Astrocyte (in vitro differentiated cells and primary cell): ENCODE measurements around the gene INSYN2A. TPM values are rescaled to one million over a fixed set of nuclear protein-coding genes. Genes with fewer than 3 reads are reported as not detected.

Source experiments
- DNase-seq: peaks from one replicate; pipeline ENCODE4 v3.0.0-alpha.2; 2010; ENCODE audit warnings: low read depth
- FAIRE-seq: peaks from 2 replicates; lab custom pipeline; 2011; peaks lifted over from hg19 to GRCh38; lab: Jason Lieb, UNC
- H2AFZ ChIP-seq: 2 replicates; pipeline ENCODE4 v1.6.0; 2012; ENCODE audit warnings: low read depth, low read length, inconsistent platforms
- H3K27ac ChIP-seq: 2 replicates; pipeline ENCODE4 v1.5.1; 2011; ENCODE audit warnings: low read depth, low read length, inconsistent platforms
- H3K27me3 ChIP-seq: 2 replicates; pipeline ENCODE4 v1.6.0; 2011; ENCODE audit warnings: low read length, inconsistent platforms; ENCODE audit not compliant: insufficient read depth
- H3K36me3 ChIP-seq: 2 replicates; pipeline ENCODE4 v1.5.1; 2011; ENCODE audit warnings: low read length, inconsistent platforms; ENCODE audit not compliant: insufficient read depth
- H3K4me1 ChIP-seq: 2 replicates; pipeline ENCODE4 v1.5.1; 2011; ENCODE audit warnings: low read length, inconsistent platforms; ENCODE audit not compliant: insufficient read depth
- H3K4me2 ChIP-seq: 2 replicates; pipeline ENCODE4 v1.6.0; 2012; ENCODE audit warnings: low read length, inconsistent platforms
- H3K4me3 ChIP-seq: 2 replicates; pipeline ENCODE4 v1.5.1; 2011; ENCODE audit warnings: low read depth, mild to moderate bottlenecking, low read length, inconsistent platforms; ENCODE audit not compliant: insufficient read depth
- H3K79me2 ChIP-seq: 2 replicates; pipeline ENCODE4 v1.6.0; 2012; ENCODE audit warnings: mild to moderate bottlenecking, low read length, inconsistent platforms; ENCODE audit not compliant: insufficient read depth
- H3K9ac ChIP-seq: 2 replicates; pipeline ENCODE4 v1.6.0; 2012; ENCODE audit warnings: mild to moderate bottlenecking, low read length, inconsistent platforms
- H3K9me3 ChIP-seq: 2 replicates; pipeline ENCODE4 v1.5.1; 2012; ENCODE audit warnings: low read depth, mild to moderate bottlenecking, low read length, inconsistent platforms; ENCODE audit not compliant: insufficient read depth
- H4K20me1 ChIP-seq: 2 replicates; pipeline ENCODE4 v1.6.0; 2012; ENCODE audit warnings: low read length, inconsistent platforms; ENCODE audit not compliant: insufficient read depth
- H3K27ac Mint-ChIP-seq: one replicate; pipeline ENCODE4 v1.8.0; 2021; ENCODE audit warnings: mild to moderate bottlenecking, mixed read lengths; ENCODE audit not compliant: unreplicated experiment
- H3K27me3 Mint-ChIP-seq: one replicate; pipeline ENCODE4 v1.8.0; 2021; ENCODE audit warnings: low read depth, mixed read lengths; ENCODE audit not compliant: unreplicated experiment
- H3K36me3 Mint-ChIP-seq: one replicate; pipeline ENCODE4 v1.8.0; 2021; ENCODE audit warnings: low read depth, mixed read lengths; ENCODE audit not compliant: unreplicated experiment
- H3K4me1 Mint-ChIP-seq: one replicate; pipeline ENCODE4 v1.8.0; 2021; ENCODE audit warnings: low read depth, mixed read lengths; ENCODE audit not compliant: unreplicated experiment
- H3K4me3 Mint-ChIP-seq: one replicate; pipeline ENCODE4 v1.8.0; 2021; ENCODE audit warnings: mild to moderate bottlenecking, moderate library complexity, mixed read lengths; ENCODE audit not compliant: unreplicated experiment
- H3K9me3 Mint-ChIP-seq: one replicate; pipeline ENCODE4 v1.8.0; 2021; ENCODE audit warnings: mild to moderate bottlenecking, mixed read lengths; ENCODE audit not compliant: unreplicated experiment
- EZH2 ChIP-seq: IDR thresholded peaks from 2 replicates; pipeline ENCODE4 v1.6.1; 2012; ENCODE audit warnings: mild to moderate bottlenecking, low read length, inconsistent platforms; ENCODE audit not compliant: insufficient read depth
- total RNA-seq: library from RNA; stranded (reverse); gene quantifications from 2 replicates; pipeline ENCODE4 v1.2.1, GENCODE V29; 2021
- TF ChIP-seq, protein P1 (sequence below): IDR thresholded peaks from 2 replicates; pipeline ENCODE4 v1.5.1; 2011; ENCODE audit warnings: low read depth, mild to moderate bottlenecking, inconsistent platforms, low read length, moderate library complexity; ENCODE audit not compliant: insufficient read depth

INSYN2A gene
- total RNA-seq, 1 donor from 2014 or later = 0.41 TPM

- Histone ChIP-seq H4K20me1 (peaks cover 55% of the 10 kb centered on the region), H3K9ac (no peak overlapping the region), H3K36me3 (no peaks in the 10 kb centered on the region), H3K27me3 (no peaks in the 10 kb centered on the region), H3K4me2 (no peak overlapping the region), H3K79me2 (no peaks in the 10 kb centered on the region), H2AFZ (no peak overlapping the region), H3K4me3 (no peak overlapping the region), H3K4me1 (no peaks in the 10 kb centered on the region), H3K27ac (no peak overlapping the region), H3K9me3 (no peaks in the 10 kb centered on the region)
- H3K27me3 Mint-ChIP-seq = no peaks in the 10 kb centered on the region
- peaks cover 23% of the 10 kb centered on the region for H3K36me3 Mint-ChIP-seq
- no peaks in the 10 kb centered on the region for H3K9me3 Mint-ChIP-seq
- TF ChIP-seq, protein P1, sequence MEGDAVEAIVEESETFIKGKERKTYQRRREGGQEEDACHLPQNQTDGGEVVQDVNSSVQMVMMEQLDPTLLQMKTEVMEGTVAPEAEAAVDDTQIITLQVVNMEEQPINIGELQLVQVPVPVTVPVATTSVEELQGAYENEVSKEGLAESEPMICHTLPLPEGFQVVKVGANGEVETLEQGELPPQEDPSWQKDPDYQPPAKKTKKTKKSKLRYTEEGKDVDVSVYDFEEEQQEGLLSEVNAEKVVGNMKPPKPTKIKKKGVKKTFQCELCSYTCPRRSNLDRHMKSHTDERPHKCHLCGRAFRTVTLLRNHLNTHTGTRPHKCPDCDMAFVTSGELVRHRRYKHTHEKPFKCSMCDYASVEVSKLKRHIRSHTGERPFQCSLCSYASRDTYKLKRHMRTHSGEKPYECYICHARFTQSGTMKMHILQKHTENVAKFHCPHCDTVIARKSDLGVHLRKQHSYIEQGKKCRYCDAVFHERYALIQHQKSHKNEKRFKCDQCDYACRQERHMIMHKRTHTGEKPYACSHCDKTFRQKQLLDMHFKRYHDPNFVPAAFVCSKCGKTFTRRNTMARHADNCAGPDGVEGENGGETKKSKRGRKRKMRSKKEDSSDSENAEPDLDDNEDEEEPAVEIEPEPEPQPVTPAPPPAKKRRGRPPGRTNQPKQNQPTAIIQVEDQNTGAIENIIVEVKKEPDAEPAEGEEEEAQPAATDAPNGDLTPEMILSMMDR = no peak
- TF ChIP-seq EZH2 = no peak
- H3K4me1 Mint-ChIP-seq = no peaks in the 10 kb centered on the region
- DNase-seq (no peak), FAIRE-seq (no peak)
- H3K4me3 Mint-ChIP-seq = no peak overlapping the region
- H3K27ac Mint-ChIP-seq = no peak overlapping the region
Measured at GRCh38 chr10:127174866-127175265, 21.5 kb downstream of the INSYN2A start.

DNA sequence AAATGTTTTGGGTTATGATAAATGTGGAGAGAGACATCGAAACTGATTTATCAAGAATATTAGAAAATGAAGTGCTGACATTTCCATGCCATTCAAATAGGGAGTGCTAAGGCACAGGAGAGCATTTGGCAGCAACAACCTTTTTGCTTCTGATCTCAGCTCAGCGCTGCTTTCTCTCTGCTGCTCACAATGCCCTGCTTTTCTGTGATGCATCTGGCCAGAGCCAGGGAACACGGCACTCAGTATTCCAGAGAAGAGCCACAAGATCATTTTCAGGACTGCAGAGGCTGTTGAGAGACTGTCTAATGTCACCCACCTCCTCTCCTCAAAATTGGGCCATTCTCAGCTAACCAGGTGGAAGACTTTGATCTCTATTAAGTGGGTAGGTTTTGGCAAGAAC, 28.1 kb downstream of the INSYN2A start:
- Histone ChIP-seq H2AFZ (no peak overlapping the region), H3K9me3 (no peaks in the 10 kb centered on the region), H3K27me3 (no peaks in the 10 kb centered on the region), H3K9ac (no peak overlapping the region), H3K79me2 (no peaks in the 10 kb centered on the region), H3K4me2 (no peak overlapping the region), H3K36me3 (no peaks in the 10 kb centered on the region), H4K20me1 (peaks cover 59% of the 10 kb centered on the region), H3K27ac (no peak overlapping the region), H3K4me3 (no peak overlapping the region), H3K4me1 (no peaks in the 10 kb centered on the region)
- Mint-ChIP-seq H3K4me3 (no peak overlapping the region), H3K27ac (no peak overlapping the region), H3K4me1 (no peaks in the 10 kb centered on the region), H3K9me3 (no peaks in the 10 kb centered on the region), H3K27me3 (no peaks in the 10 kb centered on the region), H3K36me3 (peaks cover 11% of the 10 kb centered on the region)
- FAIRE-seq = no peak
- no peak for TF ChIP-seq EZH2
- TF ChIP-seq, protein P1 = no peak
- no peak for DNase-seq

GRCh38 chr10:127162841-127163240, 33.5 kb downstream of the INSYN2A start:
- H3K27me3 Mint-ChIP-seq = no peaks in the 10 kb centered on the region
- H3K4me1 ChIP-seq = no peaks in the 10 kb centered on the region
- TF ChIP-seq, protein P1 = no peak
- TF ChIP-seq EZH2 = no peak
- H3K4me2 ChIP-seq = no peak overlapping the region
- FAIRE-seq (no peak), DNase-seq (no peak)
- H3K4me3 ChIP-seq = no peak overlapping the region
- no peak overlapping the region for H3K27ac Mint-ChIP-seq
- H3K9me3 ChIP-seq = no peaks in the 10 kb centered on the region
- peaks cover 52% of the 10 kb centered on the region for H4K20me1 ChIP-seq
- no peaks in the 10 kb centered on the region for H3K79me2 ChIP-seq
- H3K36me3 ChIP-seq = no peaks in the 10 kb centered on the region
- H3K36me3 Mint-ChIP-seq = peaks cover 1% of the 10 kb centered on the region
- H3K9me3 Mint-ChIP-seq = no peaks in the 10 kb centered on the region
- H3K27me3 ChIP-seq = no peaks in the 10 kb centered on the region
- H3K27ac ChIP-seq = no peak overlapping the region
- no peak overlapping the region for H2AFZ ChIP-seq
- H3K9ac ChIP-seq = no peak overlapping the region
- H3K4me1 Mint-ChIP-seq = peaks cover 13% of the 10 kb centered on the region
- H3K4me3 Mint-ChIP-seq = no peak overlapping the region
